Left kidney (tissue), 2 donors: ENCODE data around the gene EIF4A3. TPM values are rescaled to one million over a fixed set of nuclear protein-coding genes. Genes with fewer than 3 reads are reported as not detected.
"Not testable (repeated sequence)": the region's sequence is repeated elsewhere in the genome, so short reads cannot be mapped to it uniquely, and the experiment has no call there.

Experiments used
- DNase-seq: peaks from one replicate; pipeline ENCODE4 v3.0.0-alpha.2; 2013
- polyA plus RNA-seq: library from polyadenylated mRNA; unstranded; fragments of 120-200 nt; gene quantifications from one replicate; pipeline ENCODE4 v1.2.1, GENCODE V29; 2013; ENCODE audit not compliant: insufficient read length

The EIF4A3 gene
- polyA plus RNA-seq, 1 donor, result 106 TPM

DNA sequence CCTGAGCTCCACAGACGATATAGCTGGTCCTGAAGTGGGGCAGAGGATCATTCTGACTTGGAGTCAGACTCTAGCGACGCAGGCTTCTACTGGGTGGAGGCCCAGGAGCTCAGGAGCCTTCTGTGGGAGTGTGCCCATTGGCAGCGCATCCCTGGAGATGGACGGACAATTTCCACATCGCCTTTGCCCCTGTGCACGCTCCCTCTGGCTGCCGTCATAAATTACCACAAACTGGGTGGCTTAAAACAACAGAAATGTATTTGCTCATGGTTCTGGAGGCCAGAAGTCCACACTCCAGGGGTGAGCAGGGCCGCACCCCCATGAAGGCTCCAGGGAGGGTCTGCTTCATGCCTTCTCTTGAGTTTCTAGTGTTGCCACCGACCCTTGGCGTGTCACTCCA is 29.8 kb upstream of the EIF4A3 start:
- DNase-seq, result no peak

- no peak for DNase-seq
Measured at GRCh38 chr17:80173916-80174315, 27.0 kb upstream of the EIF4A3 start.

DNA sequence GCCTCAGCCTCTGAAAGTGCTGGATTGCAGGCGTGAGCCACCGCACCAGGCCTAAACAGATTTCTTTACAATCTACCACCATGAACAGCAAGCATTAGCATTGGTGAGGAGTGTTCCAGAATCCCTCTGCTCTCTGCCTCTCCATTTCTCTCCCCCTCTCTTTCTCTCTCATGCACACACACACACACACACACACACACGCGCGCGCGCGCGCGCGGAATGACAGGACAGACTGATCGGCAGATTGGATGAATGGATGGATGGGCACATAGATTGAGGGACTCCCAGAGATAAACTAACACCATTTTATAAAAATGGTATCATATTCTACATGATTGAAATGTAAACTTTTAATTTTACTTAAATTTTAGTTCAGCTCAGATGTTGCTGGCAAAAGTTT is 26.2 kb upstream of the EIF4A3 start:
- DNase-seq, result no peak

DNA sequence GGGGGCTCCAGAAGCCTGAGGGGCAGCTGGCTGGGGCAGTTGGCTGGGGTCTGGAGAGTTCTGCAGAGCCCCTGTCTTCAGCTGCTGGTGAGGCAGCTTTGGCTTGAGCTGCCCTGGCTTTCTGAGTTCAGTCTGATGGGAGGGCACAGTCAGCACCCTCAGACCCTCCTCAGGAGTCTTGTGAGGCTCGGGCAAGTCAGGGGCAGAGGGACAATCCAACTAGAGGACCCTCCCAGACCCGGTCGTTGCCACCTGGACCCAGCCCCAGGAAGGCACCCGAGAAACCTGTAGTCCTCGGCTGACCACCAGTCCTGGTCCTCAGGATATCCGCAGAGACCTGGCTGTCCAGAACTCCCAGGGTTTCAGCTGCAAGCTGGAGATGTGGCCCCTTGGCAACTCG is 24.8 kb upstream of the EIF4A3 start:
- no peak for DNase-seq

- no peak for DNase-seq
Measured at GRCh38 chr17:80169784-80170500, 23.0 kb upstream of the EIF4A3 start, which contains the start of gene CARD14. Gene CARD14 (plus strand): TSS chr17:80170030. CDS start chr17:80181439, 11,409 bp downstream.

GRCh38 chr17:80169107-80169506 is 22.2 kb upstream of the EIF4A3 start:
- DNase-seq, result no peak

GRCh38 chr17:80168371-80168770 is 21.4 kb upstream of the EIF4A3 start:
- DNase-seq, result no peak

DNA sequence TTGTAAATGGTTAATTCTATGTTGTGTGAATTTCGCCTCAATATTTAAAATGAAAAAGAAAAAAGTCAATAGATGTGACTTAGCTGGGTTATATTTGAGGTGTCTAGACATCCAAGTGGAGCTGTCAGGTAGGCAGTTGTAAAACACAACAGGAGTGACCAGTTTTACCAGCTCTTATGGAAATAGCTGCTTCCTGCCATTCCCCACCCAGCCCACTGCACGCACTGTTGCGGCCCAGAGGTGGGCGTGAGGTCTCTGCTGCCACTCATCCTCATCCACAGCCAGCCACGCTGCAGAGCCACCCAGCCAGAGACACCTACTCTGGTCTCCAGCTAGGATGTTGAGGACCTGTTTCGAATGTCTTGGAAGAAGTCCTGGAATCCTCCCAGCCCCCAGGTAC is 19.5 kb upstream of the EIF4A3 start:
- no peak for DNase-seq

- no peak for DNase-seq
Measured at GRCh38 chr17:80164185-80164584, 17.3 kb upstream of the EIF4A3 start.

- DNase-seq, result no peak
Measured at GRCh38 chr17:80163336-80163735, 16.4 kb upstream of the EIF4A3 start.

DNA sequence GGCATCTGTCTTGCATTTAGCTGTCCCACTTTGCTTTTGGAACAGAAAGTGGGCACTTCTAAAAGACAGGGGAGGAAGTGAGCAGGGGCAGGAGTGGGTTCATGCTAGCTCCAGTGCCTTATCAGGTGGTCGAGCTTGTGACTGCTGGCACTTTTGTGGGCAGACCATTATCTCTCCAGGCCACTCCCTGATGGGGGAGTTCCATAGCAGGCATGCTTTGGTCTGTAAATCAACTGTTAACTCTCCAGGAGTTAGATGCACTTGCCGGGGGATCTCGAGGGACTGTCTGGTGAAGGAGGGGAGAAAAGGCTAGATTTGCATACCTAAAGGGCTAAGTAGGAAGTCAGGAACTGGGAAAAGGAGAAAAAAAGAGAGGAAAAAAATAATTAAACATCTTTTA is 13.6 kb upstream of the EIF4A3 start:
- no peak for DNase-seq

DNA sequence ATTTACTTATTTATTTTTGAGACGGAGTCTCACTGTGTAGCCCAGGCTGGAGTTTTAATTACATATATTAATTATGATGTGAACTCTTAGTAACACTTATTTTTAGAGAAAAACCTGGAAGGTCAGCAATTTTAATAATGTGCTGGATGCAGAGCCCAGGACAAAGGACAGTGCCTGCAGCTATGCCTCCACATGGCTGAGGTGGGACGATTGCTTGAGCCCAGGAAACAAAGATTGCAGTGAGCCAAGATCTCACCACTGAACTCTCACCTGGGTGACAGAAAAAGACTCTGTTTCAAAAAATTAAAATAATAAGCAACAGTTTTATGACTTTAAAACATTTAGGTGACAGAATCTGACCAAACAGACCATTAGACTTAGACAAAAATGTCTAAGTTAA is 11.9 kb upstream of the EIF4A3 start:
- DNase-seq, result no peak

DNA sequence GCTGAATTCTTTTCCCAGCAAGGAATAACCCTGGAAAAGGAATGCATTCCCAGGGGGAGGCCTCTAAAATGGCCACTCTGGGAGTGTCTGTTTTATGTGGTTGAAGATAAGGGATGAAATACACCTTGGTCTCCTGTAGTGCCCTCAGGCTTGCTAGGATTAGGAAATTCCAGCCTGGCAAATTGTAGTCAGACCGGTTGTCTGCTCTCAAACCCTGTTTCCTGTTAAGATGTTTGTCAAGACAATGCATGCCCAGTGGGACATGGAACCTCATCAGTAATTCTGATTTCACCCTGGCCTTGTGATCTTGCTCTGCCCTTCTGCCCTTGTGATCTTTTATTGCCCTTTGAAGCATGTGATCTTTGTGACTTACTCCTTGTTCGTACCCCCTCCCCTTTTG is 8.7 kb upstream of the EIF4A3 start:
- DNase-seq, result not testable (repeated sequence)

DNA sequence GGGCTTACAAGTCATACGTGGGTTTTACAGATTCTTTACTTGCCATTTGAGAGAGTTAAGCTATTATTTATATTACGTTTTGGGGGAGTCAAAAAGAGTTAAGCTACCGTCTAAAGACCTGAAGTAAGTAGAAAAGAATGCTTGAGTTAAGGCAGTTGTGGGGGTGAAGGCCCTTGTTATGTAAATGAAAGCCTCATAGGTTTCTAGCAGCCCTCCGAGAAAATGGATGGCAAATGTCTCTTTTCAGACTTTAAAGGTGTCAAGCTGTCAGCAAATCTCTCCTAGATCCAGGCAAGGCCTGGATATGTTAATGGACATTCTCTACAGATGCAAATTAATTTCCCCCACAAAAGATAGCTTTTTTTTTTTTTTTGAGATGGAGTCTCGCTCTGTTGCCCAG is 7.2 kb upstream of the EIF4A3 start:
- no peak for DNase-seq

- DNase-seq, result no peak
Measured at GRCh38 chr17:80153004-80153403, 6.1 kb upstream of the EIF4A3 start.

- no peak for DNase-seq
Measured at GRCh38 chr17:80152081-80152702, 5.3 kb upstream of the EIF4A3 start.

DNA sequence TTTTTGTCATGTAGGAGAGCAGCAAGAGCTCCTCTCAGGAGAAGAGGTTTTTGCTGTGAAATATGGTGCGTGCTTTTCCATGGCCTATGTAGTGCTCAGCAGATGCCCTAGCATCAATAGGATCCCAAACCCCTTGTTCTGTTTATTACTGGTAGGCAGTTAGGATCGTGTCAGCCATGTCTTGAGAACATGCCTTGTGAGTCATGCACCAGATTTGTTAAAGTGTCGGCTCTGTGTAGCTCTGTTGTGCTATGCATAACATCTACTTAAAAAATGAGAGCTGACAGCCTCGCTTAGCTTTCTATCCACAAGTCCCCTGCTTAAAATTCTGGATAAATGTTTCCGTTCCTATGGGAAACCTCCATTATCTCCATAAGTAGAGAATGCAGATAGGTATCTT is 4.4 kb upstream of the EIF4A3 start:
- DNase-seq, result no peak

DNA sequence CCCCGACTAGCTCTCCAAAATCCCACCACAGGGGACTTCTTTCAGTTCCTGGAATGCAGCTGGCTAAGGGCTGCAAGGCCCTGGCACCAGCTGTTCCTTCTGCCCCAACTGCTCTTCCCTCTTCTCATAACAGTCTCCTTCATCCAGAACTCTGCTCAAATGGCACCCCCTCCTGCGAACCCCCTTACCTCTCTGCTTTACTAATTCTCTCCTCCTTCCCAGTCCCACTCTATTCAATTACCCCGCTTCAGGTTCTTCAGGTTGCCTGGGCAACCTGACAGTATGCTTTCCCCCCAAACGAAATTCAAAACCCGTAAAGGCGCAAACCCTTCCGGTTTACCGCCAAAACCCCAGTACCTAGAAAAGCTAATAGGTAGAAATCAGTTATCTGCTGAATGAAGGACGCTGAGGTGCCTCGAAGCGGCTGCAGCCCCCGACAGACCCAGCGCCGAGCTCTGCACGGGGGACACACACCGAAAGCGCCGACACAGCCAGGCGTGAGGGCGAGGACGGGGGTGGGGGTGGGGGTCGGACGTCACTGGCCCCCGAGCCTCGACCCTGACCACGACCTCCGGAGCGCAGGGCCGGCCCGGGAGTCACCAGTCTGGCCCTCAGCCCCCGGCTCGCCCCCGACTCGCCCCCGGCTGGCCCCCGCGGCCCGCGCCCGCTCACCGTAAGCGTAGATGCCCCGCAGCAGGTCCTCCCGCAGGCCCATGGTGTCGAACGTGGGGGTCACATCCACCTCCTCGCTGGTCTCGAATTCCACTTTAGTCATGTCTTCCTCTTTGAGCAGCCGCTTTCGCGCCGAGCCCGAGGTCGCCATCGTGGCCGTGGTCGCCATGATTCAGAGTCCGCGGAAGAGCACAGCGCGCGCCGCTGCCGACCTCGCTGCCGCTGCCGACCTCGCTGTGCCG is 550 bp downstream of the EIF4A3 start:
- DNase-seq, result no peak

GRCh38 chr17:80145076-80146075 is 1.6 kb downstream of the EIF4A3 start:
- no peak for DNase-seq

DNA sequence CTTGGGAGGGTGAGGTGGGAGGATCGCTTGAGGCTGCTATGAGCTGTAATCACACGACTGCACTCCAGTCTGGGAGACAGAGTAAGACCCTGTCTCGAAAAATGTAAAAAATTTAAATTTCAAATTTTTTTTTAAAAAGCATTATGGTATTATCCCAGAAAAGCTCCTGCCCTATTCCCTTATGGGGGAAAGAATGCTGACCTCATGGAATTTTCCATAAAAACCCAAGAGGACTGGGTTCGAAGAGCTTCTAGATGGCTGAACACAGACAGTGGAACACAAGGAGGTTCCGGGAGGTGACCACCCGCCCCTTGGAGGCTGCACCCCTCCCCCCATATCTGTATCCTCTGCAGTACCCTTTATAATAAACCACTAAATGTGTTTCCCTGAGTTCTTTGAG is 4.0 kb downstream of the EIF4A3 start:
- DNase-seq, result no peak

DNA sequence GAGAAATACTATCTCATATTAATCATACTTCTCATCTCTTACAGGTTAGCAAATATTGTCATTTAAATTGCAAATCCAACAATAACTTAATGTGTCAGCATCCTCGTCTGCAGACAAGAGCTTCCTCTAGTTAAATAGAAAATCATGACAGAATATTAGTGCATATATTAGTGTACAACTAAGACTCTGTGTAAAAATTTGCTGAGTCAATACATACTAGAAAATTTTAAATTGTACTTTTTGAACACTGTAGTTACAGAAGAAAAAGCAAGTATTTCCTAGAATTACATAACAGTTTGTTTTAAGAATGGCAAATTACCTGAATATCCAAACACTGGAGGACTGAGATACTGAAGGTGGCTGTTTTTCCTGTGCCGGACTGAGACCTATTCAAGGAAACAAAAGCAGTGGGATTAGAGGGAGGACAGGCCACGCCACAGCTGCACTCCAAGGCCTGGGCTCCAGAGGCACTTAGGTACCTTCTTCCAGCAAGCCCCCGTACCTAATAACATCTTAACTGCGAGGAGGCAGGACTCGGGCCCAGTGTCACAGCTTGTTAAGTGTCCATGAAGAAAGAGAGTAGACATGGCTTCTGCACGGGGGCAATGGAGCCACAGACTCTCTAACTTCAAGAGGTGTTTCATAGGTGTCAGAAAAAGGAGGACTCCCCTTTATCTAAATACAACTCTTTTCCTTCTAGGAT is 5.3 kb downstream of the EIF4A3 start:
- DNase-seq, result no peak
